ENCODE data around the gene LONRF3.

The LONRF3 gene

DNA sequence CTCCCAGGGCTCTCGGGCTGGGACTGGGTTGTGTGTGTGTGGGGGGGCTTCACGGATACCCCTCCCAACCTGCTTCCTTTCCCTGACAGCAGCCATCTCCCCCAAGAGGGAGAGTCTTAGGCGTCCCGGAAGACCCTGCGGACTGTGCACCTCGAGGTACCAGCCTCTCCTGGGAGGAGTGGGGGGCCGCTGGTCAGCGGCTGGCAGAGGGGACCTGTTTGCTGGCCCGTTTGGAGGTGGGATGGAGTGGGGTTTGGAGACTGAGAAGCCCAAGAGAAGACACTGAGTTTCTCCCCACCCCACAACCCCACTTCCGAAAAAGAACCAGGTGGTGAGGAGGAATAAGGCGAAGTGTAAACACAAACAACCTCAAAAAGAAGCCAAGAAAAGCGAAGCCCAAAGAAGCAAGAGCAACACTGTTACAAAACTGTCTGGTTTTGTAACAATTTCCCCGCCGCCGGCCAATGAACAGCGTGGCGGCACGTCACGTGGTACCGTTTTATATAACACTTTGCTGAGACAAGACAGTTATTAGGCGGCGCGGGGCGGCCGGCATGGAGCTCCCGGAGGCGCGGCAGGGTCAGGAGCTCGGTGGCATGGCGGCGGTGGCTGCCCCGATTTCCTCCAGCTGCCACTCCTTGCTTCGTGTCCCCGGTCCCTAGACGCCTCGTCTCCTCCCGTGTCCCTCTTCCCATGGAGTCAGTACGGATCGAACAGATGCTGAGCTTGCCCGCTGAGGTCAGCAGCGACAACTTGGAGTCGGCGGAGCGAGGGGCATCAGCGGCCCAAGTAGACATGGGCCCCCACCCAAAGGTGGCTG, at the start of gene LONRF3:
Gene LONRF3, plus strand, starts transcription at position 531 of the 820 bp plus-strand sequence. Its CDS starts 163 bp downstream, at position 694.
- peak in 3 of 4 experiments; percentile 23 to 44 (median 36) for DNase-seq (ENCODE audit: low read depth in 4 of 4, low spot score in 1 of 4)

DNA sequence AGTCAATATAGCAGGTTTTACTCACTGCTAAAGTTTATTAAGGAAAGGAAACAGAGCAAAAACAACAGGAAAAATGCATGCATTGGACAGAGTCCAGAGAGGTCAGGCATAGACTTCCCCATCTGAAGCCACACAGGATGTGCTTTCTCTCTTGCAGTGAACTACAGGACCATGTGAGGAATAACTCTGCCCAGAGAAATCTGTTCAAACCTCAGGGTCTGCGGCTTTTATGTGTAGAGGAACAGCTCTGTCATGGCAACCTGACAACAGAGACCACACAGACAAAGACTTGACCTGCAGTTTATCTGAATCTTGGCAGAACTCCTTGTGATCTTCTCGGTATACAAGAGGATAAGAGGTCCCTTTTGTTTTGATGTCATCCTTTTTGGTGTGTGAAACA, 46.3 kb upstream of the LONRF3 start:
- DNase-seq (ENCODE audit: low read depth in 4 of 4, low spot score in 1 of 4), result no peak

DNA sequence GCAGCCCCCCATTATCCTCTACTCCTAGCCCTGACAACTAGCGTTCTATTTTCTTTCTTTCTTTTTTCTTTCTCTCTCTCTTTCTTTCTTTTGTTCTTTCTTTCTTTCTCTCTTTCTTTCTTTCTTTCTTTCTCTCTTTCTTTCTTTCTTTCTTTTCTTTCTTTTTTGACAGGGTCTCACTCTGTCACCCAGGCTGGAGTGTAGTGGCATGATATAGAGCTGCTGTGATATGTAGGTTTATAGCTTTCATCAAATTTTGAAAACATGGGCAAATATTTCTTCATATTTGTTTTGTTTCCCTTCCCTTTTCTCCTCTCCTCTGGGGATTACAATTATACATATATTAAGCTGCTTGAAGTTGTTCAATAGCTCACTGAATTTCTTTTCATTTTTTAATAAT, 39.1 kb upstream of the LONRF3 start:
- no peak for DNase-seq (ENCODE audit: low read depth in 4 of 4, low spot score in 1 of 4)

DNA sequence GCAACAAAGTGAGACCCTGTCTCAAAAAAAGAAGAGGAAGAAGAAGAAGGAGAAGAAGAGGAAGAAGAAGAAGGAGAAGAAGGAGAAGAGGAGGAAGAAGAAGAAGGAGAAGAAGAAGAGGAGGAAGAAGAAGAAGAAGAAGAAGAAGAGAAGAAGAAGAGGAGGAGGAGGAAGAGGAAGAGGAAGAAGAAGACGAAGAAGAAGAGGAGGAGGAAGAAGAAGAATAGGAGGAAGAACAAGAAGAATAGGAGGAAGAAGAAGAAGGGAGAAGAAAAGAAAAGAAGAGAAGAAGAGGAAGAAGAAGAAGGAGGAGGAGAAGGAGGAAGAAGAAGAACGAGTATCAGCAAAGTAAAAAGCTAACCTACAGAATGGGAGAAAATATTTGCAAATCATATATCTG, 33.3 kb upstream of the LONRF3 start:
- DNase-seq (ENCODE audit: low read depth in 4 of 4, low spot score in 1 of 4), result no peak

DNA sequence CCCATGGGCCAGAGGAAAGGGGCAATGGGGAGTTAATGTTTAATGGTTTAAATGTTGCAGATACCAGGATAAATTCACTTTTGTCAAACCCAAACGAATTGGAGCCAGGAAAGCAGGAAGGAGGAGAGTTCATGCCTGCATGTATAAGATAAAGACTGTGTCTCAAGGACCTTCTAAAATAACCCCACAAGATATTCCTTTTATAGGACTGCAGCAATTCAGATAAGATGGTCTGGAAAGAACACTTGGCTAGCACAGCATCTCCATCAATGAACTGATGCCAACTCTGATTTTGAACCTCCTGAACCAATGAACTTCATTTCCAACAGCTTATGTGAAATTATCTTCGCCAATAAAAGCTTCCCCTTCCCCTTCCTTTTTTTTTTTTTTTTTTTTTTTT, 31.3 kb upstream of the LONRF3 start:
- no peak for DNase-seq (ENCODE audit: low read depth in 4 of 4, low spot score in 1 of 4)

DNA sequence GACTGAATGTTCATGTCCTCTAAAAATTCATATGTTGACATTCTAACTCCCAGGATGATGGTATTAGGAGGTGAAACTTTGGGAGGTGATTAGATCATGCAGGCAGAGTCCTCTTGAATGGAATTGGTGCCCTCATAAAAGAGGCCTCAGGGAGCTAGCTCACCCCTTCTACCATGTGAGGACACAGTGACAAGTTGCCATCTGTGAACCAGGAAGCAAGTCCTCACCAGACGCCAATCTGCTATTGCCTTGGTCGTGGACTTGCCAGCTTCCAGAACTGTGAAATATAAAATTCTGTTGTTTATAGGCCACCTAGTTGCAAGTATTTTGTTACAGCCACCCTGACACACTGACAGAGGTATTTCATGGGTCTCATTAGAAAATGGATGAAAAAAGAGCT, 28.5 kb upstream of the LONRF3 start:
- DNase-seq (ENCODE audit: low read depth in 4 of 4, low spot score in 1 of 4), result no peak

DNA sequence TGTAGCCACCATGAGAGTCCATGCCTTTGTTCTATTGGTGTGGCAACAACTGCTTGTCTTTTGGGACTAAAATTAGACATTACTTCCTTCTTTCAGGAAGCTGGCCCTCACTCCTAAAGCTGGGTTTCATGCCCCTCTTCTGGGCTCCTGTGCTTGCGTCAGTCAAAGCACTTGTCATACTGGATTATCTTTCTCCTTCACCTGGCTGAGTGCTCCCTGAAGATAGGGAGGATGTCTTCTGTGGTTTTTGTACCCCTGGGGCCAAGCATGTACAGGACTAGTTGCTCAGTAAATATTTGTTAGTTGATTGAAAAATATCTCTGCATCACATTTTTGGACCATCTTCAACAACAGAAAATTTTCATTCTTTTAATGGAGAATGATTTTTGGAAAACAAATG, 26.1 kb upstream of the LONRF3 start:
- DNase-seq (ENCODE audit: low read depth in 4 of 4, low spot score in 1 of 4), result no peak

DNA sequence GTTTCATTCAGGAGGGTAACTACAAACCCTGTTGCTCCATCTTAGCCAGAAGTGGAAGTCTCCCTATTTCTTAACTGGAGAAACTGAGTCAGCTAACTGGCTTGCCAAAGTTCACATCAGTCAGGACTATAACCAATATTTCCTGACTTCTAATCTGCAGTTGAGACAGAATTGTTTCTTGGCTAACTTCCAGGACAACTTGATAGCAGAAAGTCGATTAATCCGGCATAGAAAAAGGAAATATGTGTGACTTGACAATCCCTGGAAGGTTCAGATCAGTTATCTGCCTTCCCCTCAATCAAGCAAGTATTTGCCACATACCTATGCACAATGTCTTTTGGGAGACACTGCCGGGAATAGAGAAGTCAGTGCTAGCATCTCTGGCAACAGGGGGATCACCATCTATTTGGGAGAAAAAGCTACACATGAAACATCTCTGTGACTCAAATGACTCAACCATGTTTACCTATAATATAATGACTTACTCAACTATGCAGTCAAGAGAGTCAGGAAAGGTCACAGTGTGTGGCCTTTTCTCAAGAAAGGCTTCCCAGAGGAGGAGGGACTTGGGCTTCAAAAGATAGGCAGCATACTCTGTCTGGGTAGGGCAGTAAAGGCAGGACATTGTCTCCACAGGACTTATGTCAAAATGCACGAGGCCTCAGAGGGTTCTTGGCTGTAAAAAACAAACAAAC, 12.4 kb upstream of the LONRF3 start:
- no peak for DNase-seq (ENCODE audit: low read depth in 4 of 4, low spot score in 1 of 4)

DNA sequence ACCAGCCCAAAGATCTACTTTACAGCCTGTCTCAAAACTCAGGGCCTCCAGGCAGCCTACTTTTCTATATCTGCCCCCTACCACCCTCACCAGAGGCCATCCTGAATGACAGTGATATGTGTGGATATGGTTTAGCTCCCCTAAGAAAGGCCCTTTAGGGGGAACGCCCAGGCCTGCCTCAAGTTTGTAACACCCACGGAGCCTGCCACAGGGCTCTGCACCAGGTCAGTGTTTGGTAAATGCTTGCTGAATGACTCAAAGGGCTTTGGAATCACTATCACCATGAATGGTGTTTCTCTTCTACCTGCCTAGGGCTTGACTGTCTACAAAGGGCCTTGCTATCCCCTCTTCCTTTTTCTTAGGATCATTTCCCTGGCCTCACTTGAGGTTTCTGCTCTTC, 11.3 kb upstream of the LONRF3 start:
- no peak for DNase-seq (ENCODE audit: low read depth in 4 of 4, low spot score in 1 of 4)

DNA sequence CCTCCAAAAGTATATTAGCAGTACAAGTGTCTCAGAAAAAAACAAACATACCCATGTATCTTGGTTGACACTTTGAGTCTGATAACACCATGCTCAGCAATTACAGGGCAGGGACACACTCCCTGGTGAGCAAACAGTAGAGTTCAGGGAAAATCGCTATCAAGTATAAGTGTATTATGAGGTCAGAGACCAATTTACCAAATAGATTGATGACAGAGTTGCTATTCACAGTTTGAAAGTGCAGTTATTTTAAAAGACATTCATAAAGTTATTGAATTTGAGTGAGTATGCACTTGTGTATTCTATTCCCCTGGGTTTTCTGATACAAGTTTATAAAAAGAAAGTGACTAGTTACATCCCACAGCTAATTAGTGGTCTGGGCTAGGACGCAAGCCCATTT, 10.2 kb upstream of the LONRF3 start:
- no peak for DNase-seq (ENCODE audit: low read depth in 4 of 4, low spot score in 1 of 4)

DNA sequence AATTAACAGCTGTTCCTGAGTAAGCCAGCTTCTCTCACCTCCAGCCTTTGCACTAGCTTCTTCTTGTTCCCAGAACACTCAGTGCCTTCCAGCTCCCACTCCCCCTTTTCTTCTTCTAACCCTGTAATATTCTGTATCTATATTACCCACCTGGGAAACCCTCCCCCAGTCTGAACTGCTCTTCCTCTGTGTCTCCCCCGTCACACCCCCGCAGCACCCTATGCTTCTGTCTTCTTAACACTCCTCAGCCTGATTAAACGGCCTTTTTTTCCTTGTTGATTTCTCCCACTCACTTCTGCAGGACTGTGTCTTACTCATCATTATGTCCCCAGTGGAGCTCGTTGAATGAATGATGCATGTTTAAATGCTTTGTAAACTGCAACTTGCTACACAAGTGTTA, 9.0 kb upstream of the LONRF3 start:
- no peak for DNase-seq (ENCODE audit: low read depth in 4 of 4, low spot score in 1 of 4)

DNA sequence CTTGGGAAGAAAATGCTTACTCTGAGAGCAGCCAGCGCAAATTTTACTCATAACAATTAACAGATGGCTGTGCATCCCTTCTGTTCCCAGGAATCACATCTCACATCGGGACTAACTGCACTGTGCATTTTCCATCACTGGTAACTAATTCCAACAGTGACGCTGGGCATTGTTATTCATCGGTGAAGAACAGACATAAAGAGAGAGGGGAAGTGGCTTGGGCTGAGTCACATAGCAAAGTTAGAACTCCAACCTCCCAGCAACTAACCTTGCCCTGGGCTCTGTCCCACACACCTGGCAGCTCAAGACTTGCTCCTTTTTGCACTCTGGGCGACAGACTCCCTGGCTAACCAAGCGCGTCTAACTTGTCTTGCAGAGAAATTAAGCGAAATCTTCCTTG, 6.4 kb upstream of the LONRF3 start:
- no peak for DNase-seq (ENCODE audit: low read depth in 4 of 4, low spot score in 1 of 4)

DNA sequence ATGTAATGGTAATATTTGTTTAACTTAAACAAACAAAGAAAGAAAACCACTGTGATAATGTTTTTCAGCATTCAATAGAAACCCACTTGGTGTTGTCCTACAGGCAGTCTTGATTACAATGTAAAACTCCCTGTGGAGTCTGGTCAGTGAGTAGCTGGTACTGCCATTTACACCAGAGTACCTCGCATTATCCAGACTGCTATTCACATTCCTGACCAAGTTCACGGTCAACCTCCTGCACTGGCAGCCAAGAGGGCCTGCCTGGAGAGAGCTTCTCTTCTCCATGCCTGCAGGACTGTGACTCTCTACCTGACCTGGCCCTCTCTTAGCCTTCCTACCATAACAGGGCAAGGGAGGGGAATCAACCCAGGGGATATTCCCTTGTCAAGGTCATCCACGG, 2.9 kb upstream of the LONRF3 start:
- DNase-seq (ENCODE audit: low read depth in 4 of 4, low spot score in 1 of 4), result no peak

DNA sequence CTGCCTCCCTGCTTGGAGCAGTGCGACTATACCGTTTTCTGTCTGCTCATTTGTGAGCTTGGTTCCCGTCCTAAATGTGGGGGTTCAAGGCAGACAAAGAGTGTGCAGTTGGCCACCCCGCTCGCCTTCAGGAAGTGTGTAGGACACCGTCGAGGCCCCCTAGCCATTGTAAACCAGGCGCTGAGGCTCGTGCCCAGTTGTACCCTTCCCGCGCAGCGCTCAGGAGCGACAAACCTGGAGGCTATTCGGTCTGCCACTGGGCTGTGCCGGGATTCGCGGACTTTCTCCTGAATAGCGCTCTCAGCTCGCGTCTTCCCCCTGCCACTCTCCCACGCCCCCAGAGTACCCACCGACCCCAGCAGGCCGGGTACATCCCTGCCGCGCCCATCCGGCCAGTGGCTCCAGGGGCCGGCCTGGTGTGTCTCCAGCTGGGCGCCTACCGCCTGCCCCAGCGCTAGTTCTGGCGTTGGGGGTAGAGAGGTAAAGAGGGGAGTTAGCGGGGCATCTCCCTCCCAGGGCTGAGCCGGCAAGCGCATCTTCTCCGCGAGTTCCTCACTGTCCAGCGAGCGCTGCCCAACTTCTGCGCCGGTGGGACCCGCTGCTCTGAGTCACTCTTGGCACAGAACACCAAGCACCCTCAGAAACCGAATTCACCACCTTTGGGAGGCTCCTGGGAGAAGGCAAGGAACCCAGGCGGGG, 880 bp upstream of the LONRF3 start:
- DNase-seq (ENCODE audit: low read depth in 4 of 4, low spot score in 1 of 4), result no peak

DNA sequence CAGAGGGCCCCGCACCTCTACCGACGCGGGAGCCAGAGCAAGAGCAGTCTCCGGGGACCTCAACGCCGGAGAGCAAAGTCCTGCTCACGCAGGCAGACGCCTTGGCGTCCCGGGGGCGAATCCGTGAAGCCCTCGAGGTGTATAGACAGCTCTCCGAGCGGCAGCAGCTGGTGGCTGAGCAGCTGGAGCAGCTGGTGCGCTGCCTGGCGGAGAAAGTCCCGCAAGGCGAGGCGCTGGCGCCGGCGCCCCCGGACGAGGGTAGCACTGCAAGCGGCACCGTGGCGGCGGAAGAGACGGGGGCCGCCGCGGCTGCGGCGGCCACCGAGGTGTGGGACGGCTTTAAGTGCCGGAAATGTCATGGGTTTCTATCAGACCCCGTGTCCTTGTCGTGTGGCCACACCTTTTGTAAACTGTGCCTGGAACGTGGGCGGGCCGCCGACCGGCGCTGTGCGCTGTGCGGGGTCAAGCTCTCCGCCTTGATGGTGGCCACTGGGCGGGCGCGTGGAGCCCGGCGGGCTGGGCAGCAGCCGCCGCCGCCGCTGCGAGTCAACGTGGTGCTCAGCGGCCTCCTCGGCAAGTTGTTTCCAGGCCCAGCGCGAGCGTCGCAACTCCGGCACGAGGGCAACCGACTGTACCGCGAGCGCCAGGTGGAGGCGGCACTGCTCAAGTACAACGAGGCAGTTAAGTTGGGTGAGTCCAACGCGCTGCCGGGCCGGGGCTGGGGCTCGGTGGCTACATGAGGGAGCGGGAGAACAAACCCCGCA, 672 bp downstream of the LONRF3 start:
- DNase-seq (ENCODE audit: low read depth in 4 of 4, low spot score in 1 of 4), result peak in 2 of 4 experiments; percentile 2 to 13

DNA sequence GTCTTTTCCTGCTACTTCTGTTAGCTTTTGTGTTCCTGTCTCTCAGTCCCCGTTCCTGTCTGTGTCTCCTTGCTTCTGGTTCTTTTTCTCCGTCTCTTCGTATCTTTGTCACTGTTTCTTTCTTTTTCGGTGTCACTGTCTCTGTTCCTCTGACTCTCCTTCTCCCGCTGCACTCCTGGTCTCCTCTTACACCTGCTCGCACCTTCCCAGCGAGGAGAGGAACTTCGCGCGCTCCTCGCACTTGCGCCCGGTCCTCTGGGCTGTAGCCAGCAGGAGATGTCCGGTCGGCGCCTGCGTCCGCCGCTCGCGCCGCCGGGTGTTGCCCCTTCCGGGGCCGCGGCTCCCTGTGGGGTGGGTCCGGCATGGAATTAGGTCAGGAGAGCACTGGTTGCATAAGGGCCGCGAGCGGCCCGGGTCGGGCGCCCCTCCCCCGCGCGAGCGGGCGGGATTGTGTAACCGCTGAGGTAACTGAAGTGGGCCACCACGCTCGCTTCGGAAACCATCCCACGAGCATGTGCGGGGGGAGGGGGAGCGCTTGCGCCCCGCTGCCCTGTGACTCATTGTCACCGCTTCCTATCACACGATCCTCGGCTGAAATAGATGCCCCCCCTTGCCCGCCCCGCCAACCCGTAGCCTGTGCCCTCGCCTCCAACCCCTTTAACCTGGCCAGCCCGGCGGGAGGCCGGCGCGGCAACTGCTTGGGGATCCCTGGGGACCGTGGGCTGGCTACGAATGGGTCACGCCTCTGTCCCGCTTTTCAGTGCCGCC, 1.6 kb downstream of the LONRF3 start:
- peak in 3 of 4 experiments; percentile 35 to 57 (median 48) for DNase-seq (ENCODE audit: low read depth in 4 of 4, low spot score in 1 of 4)

DNA sequence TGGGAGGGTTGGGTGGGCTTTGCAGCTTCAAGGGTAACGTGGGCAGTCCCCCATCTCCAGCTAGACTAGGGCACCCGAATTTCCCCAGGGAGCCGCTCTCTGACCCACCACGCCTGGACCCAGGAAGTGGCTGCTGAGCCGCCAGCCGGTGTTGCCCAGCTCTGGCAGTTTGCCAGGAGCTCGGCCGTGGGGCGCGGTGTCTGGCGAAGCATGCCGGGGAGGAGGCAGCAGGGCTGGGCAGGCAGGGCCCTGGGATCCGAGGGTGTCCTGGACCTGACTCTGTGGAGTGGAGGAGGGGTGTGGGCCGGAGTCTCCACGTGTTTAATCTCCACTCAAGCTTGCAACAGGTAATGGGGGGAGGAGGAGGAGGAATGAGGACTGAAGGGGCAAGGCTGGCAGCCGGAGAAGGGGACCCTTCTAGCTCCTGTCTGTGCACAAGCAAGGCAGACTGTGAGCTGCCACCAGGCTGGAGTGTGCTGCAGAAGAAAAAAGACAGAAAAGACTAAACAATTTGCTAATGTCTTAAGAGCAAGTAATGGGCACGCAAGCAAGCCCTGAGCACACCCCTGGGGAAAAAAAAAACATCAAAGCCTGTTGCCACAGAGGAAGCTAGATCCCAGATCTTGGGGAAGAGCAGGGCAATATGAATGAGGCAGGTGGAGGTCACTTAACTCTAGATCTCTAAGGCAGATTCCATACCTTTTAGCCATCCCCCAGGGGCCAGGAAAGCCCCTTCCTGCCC, 2.4 kb downstream of the LONRF3 start:
- no peak for DNase-seq (ENCODE audit: low read depth in 4 of 4, low spot score in 1 of 4)

DNA sequence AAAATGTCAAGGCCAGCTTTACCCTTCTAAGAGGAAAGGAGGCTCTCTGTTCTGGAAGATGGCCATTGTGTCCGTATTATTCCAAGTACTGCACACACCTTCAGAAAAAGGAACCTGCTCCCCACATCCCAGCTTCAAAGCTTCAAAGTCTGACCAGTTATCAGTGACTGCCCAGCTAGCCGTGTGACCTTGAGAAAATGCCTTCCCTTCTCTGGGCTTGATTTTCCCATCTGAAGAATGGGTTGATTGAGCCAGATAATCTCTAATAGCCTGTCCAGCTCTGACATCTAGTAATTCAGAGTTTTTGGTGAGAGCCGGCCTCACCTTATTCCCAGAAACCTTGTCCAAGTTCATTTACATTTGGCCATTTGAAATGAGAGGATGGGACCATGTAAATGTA, 3.0 kb downstream of the LONRF3 start:
- DNase-seq (ENCODE audit: low read depth in 4 of 4, low spot score in 1 of 4), result no peak

DNA sequence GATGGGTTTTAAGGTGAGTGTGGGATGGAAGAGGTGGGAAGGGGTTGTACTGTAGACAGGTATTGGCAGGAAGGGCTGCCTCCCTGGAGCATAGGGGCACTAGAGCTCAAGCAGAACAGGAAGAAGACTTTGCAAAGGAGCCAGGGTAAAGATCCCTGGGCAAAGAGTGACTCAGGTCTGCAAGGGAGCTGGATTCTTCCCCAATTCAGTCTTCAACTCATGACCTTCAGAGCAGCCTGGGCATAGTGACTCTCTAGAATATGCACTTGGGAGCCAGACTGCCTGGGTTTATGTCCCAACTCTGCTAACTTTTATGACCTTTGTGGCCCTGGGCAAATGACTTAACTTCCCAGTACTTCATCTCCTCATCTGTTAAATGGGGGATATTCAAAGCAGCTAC, 4.0 kb downstream of the LONRF3 start:
- no peak for DNase-seq (ENCODE audit: low read depth in 4 of 4, low spot score in 1 of 4)

DNA sequence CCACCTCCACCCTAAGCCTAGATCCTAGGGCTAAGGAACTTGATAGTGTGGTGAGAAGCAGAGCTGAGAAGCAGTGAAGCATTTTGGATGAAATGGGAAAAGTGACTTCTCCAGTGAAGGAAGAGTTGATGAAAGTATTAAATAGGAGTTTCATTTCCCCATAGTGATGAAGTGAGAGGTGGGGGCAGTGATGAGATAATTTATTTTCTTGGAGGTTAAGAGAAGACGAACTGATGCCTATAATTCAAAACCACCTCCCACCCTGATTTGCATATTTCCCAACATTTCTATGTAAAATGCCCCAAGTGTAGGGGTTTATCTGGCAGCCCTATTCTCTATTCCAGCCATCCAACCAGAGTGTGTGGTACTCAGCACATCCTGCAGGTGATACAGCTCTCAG, 6.3 kb downstream of the LONRF3 start:
- DNase-seq (ENCODE audit: low read depth in 4 of 4, low spot score in 1 of 4), result no peak
